ENCODE results near the gene ADRB1.

Gene ADRB1

GRCh38 chr10:114043532-114044246, at the start of gene ADRB1:
TSS of gene ADRB1 (plus strand) at chr10:114043866. CDS start at chr10:114044133, 267 bp downstream.
- peak; percentile 70 for DNase-seq

- no peak for DNase-seq
These were observed 48.5 kb upstream of the ADRB1 start for GRCh38 chr10:113995201-113995600.

- DNase-seq: no peak
These were observed 46.2 kb upstream of the ADRB1 start for GRCh38 chr10:113997428-113997827.

- DNase-seq: no peak
These were observed 44.1 kb upstream of the ADRB1 start for GRCh38 chr10:113999531-113999930.

- DNase-seq: no peak
These were observed 43.1 kb upstream of the ADRB1 start for GRCh38 chr10:114000457-114001010.

- no peak for DNase-seq
These were observed 41.2 kb upstream of the ADRB1 start for GRCh38 chr10:114002422-114002821.

GRCh38 chr10:114003161-114003941, 40.3 kb upstream of the ADRB1 start:
- DNase-seq: no peak

- no peak for DNase-seq
These were observed 34.2 kb upstream of the ADRB1 start for GRCh38 chr10:114009281-114009996.

- no peak for DNase-seq
These were observed 33.4 kb upstream of the ADRB1 start for GRCh38 chr10:114010316-114010715.

GRCh38 chr10:114012650-114013049, 31.0 kb upstream of the ADRB1 start:
- DNase-seq: no peak

- DNase-seq: no peak
These were observed 28.0 kb upstream of the ADRB1 start for GRCh38 chr10:114015708-114016107.

GRCh38 chr10:114017271-114017670, 26.4 kb upstream of the ADRB1 start:
- no peak for DNase-seq

- no peak for DNase-seq
These were observed 25.8 kb upstream of the ADRB1 start for GRCh38 chr10:114017873-114018272.

- DNase-seq: no peak
These were observed 24.4 kb upstream of the ADRB1 start for GRCh38 chr10:114019226-114019625.

- no peak for DNase-seq
These were observed 22.5 kb upstream of the ADRB1 start for GRCh38 chr10:114021154-114021553.

- DNase-seq: no peak
These were observed 21.7 kb upstream of the ADRB1 start for GRCh38 chr10:114021717-114022680.

- no peak for DNase-seq
These were observed 20.7 kb upstream of the ADRB1 start for GRCh38 chr10:114022766-114023597.

GRCh38 chr10:114024876-114025610, 18.6 kb upstream of the ADRB1 start:
- no peak for DNase-seq

- no peak for DNase-seq
These were observed 18.0 kb upstream of the ADRB1 start for GRCh38 chr10:114025611-114026130.

Measured in activated CD8-positive, alpha-beta memory T cell treated with anti-CD3 and anti-CD28 coated beads for 24 hours (primary cell).